Trophoblast cell (in vitro differentiated cells and primary cell): ENCODE results near the gene BPIFB4.

Experiments used
- DNase-seq, 2 donors: peaks; one replicate each; pipeline ENCODE4 v3.0.0-alpha.2; 2016
- H2AFZ ChIP-seq: 2 replicates; pipeline ENCODE4 v1.6.1; 2013; ENCODE audit warnings: low read length, moderate library complexity, mild to moderate bottlenecking; ENCODE audit not compliant: insufficient read depth, poor library complexity
- H2AK5ac ChIP-seq: 2 replicates; pipeline ENCODE4 v1.6.1; 2013; ENCODE audit warnings: mild to moderate bottlenecking, low read length
- H2BK120ac ChIP-seq: 2 replicates; pipeline ENCODE4 v1.6.1; 2013; ENCODE audit warnings: low read length, mild to moderate bottlenecking, moderate library complexity; ENCODE audit not compliant: insufficient read depth, poor library complexity
- H2BK12ac ChIP-seq: 2 replicates; pipeline ENCODE4 v1.6.1; 2013; ENCODE audit warnings: mild to moderate bottlenecking, low read length, moderate library complexity
- H2BK5ac ChIP-seq: 2 replicates; pipeline ENCODE4 v1.6.1; 2013; ENCODE audit warnings: low read length, low read depth, moderate library complexity, mild to moderate bottlenecking; ENCODE audit not compliant: poor library complexity
- H3K14ac ChIP-seq: 2 replicates; pipeline ENCODE4 v1.6.1; 2013; ENCODE audit warnings: mild to moderate bottlenecking, low read length
- H3K18ac ChIP-seq: 2 replicates; pipeline ENCODE4 v1.6.1; 2013; ENCODE audit warnings: mild to moderate bottlenecking, low read length
- H3K23ac ChIP-seq: 2 replicates; pipeline ENCODE4 v1.6.1; 2013; ENCODE audit warnings: low read length
- H3K27ac ChIP-seq: 2 replicates; pipeline ENCODE4 v1.5.1; 2013; ENCODE audit warnings: low read depth, mild to moderate bottlenecking, inconsistent platforms, low read length, moderate library complexity
- H3K27me3 ChIP-seq: 2 replicates; pipeline ENCODE4 v1.6.1; 2013; ENCODE audit warnings: inconsistent platforms, mild to moderate bottlenecking, low read length, moderate library complexity; ENCODE audit not compliant: insufficient read depth
- H3K36me3 ChIP-seq, 2 experiments: 1 replicate in 1 of 2; 2 replicates in 1 of 2; pipeline ENCODE4 v1.6.1; 2013; ENCODE audit warnings: low read length in 2 of 2, mild to moderate bottlenecking in 2 of 2, moderate library complexity in 1 of 2; ENCODE audit not compliant: insufficient read depth in 2 of 2, control insufficient read depth in 1 of 2
- H3K4ac ChIP-seq: 2 replicates; pipeline ENCODE4 v1.6.1; 2013; ENCODE audit warnings: low read depth, mild to moderate bottlenecking, low read length, moderate library complexity
- H3K4me1 ChIP-seq, 2 experiments: 1 replicate in 1 of 2; 2 replicates in 1 of 2; pipeline ENCODE4 v1.6.1; 2013; ENCODE audit warnings: low read length in 2 of 2, mild to moderate bottlenecking in 2 of 2, moderate library complexity in 1 of 2; ENCODE audit not compliant: insufficient read depth in 2 of 2, control insufficient read depth in 1 of 2
- H3K4me2 ChIP-seq: 2 replicates; pipeline ENCODE4 v1.6.1; 2013; ENCODE audit warnings: inconsistent platforms, mild to moderate bottlenecking, low read length, moderate library complexity
- H3K4me3 ChIP-seq: 2 replicates; pipeline ENCODE4 v1.5.1; 2013; ENCODE audit warnings: mild to moderate bottlenecking, low read depth, low read length, inconsistent platforms
- H3K79me1 ChIP-seq: one replicate; pipeline ENCODE4 v1.6.1; 2013; ENCODE audit warnings: low read length
- H3K79me2 ChIP-seq: 2 replicates; pipeline ENCODE4 v1.6.1; 2013; ENCODE audit warnings: low read length, mild to moderate bottlenecking; ENCODE audit not compliant: control insufficient read depth, insufficient read depth, poor library complexity
- H3K9ac ChIP-seq: 2 replicates; pipeline ENCODE4 v1.6.1; 2013; ENCODE audit warnings: mild to moderate bottlenecking, low read length
- H3K9me3 ChIP-seq: 2 replicates; pipeline ENCODE4 v1.6.1; 2013; ENCODE audit warnings: low read depth, mild to moderate bottlenecking, control low read depth, inconsistent platforms, low read length; ENCODE audit not compliant: insufficient read depth
- H4K12ac ChIP-seq: 2 replicates; pipeline ENCODE4 v1.6.1; 2013; ENCODE audit warnings: low read depth, mild to moderate bottlenecking, low read length, moderate library complexity
- H4K8ac ChIP-seq: 2 replicates; pipeline ENCODE4 v1.6.1; 2013; ENCODE audit warnings: low read depth, mild to moderate bottlenecking, low read length, moderate library complexity
- H4K91ac ChIP-seq: one replicate; pipeline ENCODE4 v1.6.1; 2013; ENCODE audit warnings: low read depth, mild to moderate bottlenecking, low read length, moderate library complexity
- WGBS: extraction: QIAGEN DNeasy Blood & Tissue Kit; methylation state at CpG from one replicate; pipeline ENCODE4 v1.1.7; 2013; ENCODE audit warnings: missing lambda C conversion rate; ENCODE audit not compliant: insufficient read length, insufficient coverage; ENCODE audit errors: extremely low coverage; 5-methylcytosine and 5-hydroxymethylcytosine counted together

BPIFB4 gene

DNA sequence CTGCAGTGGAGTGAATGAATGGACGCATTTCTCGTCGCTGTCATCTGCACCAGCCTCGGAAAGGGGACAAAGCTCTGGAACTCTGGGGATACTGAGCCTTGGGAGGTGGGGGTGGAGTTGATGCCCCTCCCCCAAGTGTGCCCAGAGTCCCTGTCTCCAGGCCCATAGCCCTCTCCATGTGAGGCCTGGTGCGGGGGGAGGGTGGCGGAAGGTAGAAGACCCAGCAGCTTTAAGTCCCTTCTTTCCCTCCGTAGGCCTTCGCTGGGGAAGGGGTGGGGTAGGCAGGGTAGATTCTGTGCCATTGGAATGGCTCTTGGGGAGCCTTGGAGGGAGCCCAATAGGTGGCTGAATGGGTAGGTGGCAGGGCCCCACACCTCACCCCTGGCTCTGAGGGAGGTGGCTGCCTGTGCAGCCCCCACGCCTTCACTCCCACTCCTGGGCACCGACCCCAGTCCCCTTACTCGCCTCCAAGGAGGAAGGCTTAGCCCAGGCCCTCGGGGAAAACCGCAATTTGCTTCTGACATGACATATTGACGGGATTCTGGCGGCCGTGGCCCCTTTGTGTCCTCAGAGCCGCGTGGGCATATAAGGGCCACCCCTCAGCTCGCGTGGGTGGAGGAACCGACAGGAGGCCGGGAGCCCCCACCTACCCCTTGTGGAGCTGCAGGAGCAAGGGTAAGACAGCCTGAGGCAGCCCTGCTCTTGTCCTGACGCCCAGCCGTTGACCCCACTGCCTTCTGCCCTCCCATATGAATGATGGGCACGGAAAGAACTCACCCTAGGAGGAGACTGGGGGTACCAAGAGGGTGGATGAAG lies 25.9 kb upstream of the BPIFB4 start, which contains the start of gene BPIFB3:
TSS of gene BPIFB3 (plus strand) at position 613 of the 816 bp plus-strand sequence. CDS start 1,533 bp downstream, outside the sequence.
- Histone ChIP-seq H3K79me1 (no peaks in the 10 kb centered on the region), H4K91ac (no peak within 1 kb of the TSS), H3K4me1 (no peaks in the 10 kb centered on the region), H4K8ac (no peak within 1 kb of the TSS), H3K4me2 (no peak within 1 kb of the TSS), H2AK5ac (no peak within 1 kb of the TSS), H3K4me3 (no peak within 1 kb of the TSS), H3K23ac (no peak within 1 kb of the TSS), H3K27me3 (no peaks in the 10 kb centered on the region), H4K12ac (no peak within 1 kb of the TSS), H2BK5ac (no peak within 1 kb of the TSS), H2BK12ac (no peak within 1 kb of the TSS), H3K18ac (no peak within 1 kb of the TSS), H2AFZ (no peak within 1 kb of the TSS), H3K36me3 (no peaks in the 10 kb centered on the region), H3K9ac (no peak within 1 kb of the TSS), H3K9me3 (peaks cover 1% of the 10 kb centered on the region), H3K14ac (no peak within 1 kb of the TSS), H3K27ac (no peak within 1 kb of the TSS), H3K79me2 (no peaks in the 10 kb centered on the region), H3K4ac (no peak within 1 kb of the TSS), H2BK120ac (no peak within 1 kb of the TSS)
- DNase-seq, result no peak
- no CpG with 5 or more reads among the region's 25 CpGs for WGBS

- H2BK12ac ChIP-seq, result no peak overlapping the region
- H3K4ac ChIP-seq, result no peak overlapping the region
- H3K79me2 ChIP-seq, result no peaks in the 10 kb centered on the region
- no peak overlapping the region for H2BK5ac ChIP-seq
- no peaks in the 10 kb centered on the region for H3K4me1 ChIP-seq
- no peaks in the 10 kb centered on the region for H3K36me3 ChIP-seq
- H3K4me3 ChIP-seq, result no peak overlapping the region
- H3K79me1 ChIP-seq, result no peaks in the 10 kb centered on the region
- H4K12ac ChIP-seq, result no peak overlapping the region
- no peak overlapping the region for H3K27ac ChIP-seq
- H3K23ac ChIP-seq, result no peak overlapping the region
- H4K8ac ChIP-seq, result no peak overlapping the region
- no CpG with 5 or more reads among the region's 7 CpGs for WGBS
- H2AK5ac ChIP-seq, result no peak overlapping the region
- H3K27me3 ChIP-seq, result no peaks in the 10 kb centered on the region
- H4K91ac ChIP-seq, result no peak overlapping the region
- peaks cover 1% of the 10 kb centered on the region for H3K9me3 ChIP-seq
- H2AFZ ChIP-seq, result no peak overlapping the region
- no peak overlapping the region for H3K18ac ChIP-seq
- no peak overlapping the region for H3K4me2 ChIP-seq
- H3K9ac ChIP-seq, result no peak overlapping the region
- no peak overlapping the region for H3K14ac ChIP-seq
- no peak for DNase-seq
- H2BK120ac ChIP-seq, result no peak overlapping the region
Measured at GRCh38 chr20:33054381-33054780, 25.1 kb upstream of the BPIFB4 start.

DNA sequence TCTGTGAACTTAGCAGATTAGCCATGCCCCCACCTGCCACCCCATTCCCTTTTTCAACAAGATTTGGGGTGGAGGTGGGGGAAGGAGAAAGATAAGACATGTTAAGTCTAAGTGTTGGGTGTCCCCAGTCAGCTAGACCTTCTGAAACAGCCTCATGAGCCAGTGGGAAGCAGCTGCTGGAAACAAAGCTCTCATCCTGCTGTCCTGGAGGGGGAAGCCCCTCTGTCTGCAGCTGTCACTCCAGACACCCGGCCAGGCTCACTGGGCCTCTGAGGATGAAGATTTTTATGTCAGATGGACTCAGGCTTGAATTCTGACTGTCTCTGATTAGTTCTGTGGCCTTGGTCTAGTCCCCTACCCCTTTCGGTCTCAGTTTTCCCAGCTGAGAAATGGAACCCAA lies 24.7 kb upstream of the BPIFB4 start:
- H2BK12ac ChIP-seq, result no peak overlapping the region
- H3K79me1 ChIP-seq, result no peaks in the 10 kb centered on the region
- no peak overlapping the region for H2BK5ac ChIP-seq
- no peak overlapping the region for H3K14ac ChIP-seq
- no peaks in the 10 kb centered on the region for H3K36me3 ChIP-seq
- no peaks in the 10 kb centered on the region for H3K4me1 ChIP-seq
- H3K79me2 ChIP-seq, result no peaks in the 10 kb centered on the region
- H3K4ac ChIP-seq, result no peak overlapping the region
- no peak overlapping the region for H4K8ac ChIP-seq
- no peak overlapping the region for H3K4me2 ChIP-seq
- no peak overlapping the region for H4K91ac ChIP-seq
- H3K18ac ChIP-seq, result no peak overlapping the region
- WGBS, result no CpG with 5 or more reads among the region's 2 CpGs
- H3K4me3 ChIP-seq, result no peak overlapping the region
- no peak overlapping the region for H3K27ac ChIP-seq
- no peak overlapping the region for H2AFZ ChIP-seq
- H3K9me3 ChIP-seq, result peaks cover 1% of the 10 kb centered on the region
- H2BK120ac ChIP-seq, result no peak overlapping the region
- H2AK5ac ChIP-seq, result no peak overlapping the region
- no peaks in the 10 kb centered on the region for H3K27me3 ChIP-seq
- no peak overlapping the region for H3K9ac ChIP-seq
- DNase-seq, result no peak
- H3K23ac ChIP-seq, result no peak overlapping the region
- no peak overlapping the region for H4K12ac ChIP-seq

GRCh38 chr20:33059136-33059535 lies 20.3 kb upstream of the BPIFB4 start:
- Histone ChIP-seq H3K4me1 (no peaks in the 10 kb centered on the region), H4K91ac (no peak overlapping the region), H2BK5ac (no peak overlapping the region), H4K12ac (no peak overlapping the region), H3K27ac (no peak overlapping the region), H3K9me3 (no peaks in the 10 kb centered on the region), H3K36me3 (no peaks in the 10 kb centered on the region), H3K27me3 (no peaks in the 10 kb centered on the region), H3K4me3 (no peak overlapping the region), H3K79me2 (no peaks in the 10 kb centered on the region), H3K18ac (no peak overlapping the region), H2AFZ (no peak overlapping the region), H3K4ac (no peak overlapping the region), H2BK12ac (no peak overlapping the region), H4K8ac (no peak overlapping the region), H3K4me2 (no peak overlapping the region), H3K23ac (no peak overlapping the region), H2BK120ac (no peak overlapping the region), H3K14ac (no peak overlapping the region), H3K79me1 (no peaks in the 10 kb centered on the region), H3K9ac (no peak overlapping the region), H2AK5ac (no peak overlapping the region)
- DNase-seq, result no peak
- WGBS, result no CpG with 5 or more reads among the region's 7 CpGs
